HepG2 (cell line): ENCODE results near the gene RMI2. TPM values are rescaled to one million over a fixed set of nuclear protein-coding genes. Genes with fewer than 3 reads are reported as not detected.

Experiments used
- FOXJ3 ChIP-seq: sonication (generic); formaldehyde crosslinking; IDR thresholded peaks from 2 replicates; pipeline ENCODE4 v1.4.0; 2020; ENCODE audit warnings: missing genetic modification reagents, mild to moderate bottlenecking, borderline replicate concordance
- GTF2F1 ChIP-seq: fragments of 150-350 bp; IDR thresholded peaks from 2 replicates; pipeline ENCODE4 v1.6.1; 2014; ENCODE audit warnings: low read length
- HMGA1 ChIP-seq: sonication (generic); formaldehyde crosslinking; conservative IDR thresholded peaks from 2 replicates; pipeline ENCODE4 v1.4.0; 2020; ENCODE audit warnings: missing genetic modification reagents
- HNF4A ChIP-seq: sonication (generic); formaldehyde crosslinking; IDR thresholded peaks from 2 replicates; pipeline ENCODE4 v1.4.0; 2020; ENCODE audit warnings: missing genetic modification reagents
- MIER2 ChIP-seq: IDR thresholded peaks from 2 replicates; pipeline ENCODE4 v1.6.1; 2016; ENCODE audit warnings: missing biosample characterization, missing genetic modification reagents
- NCOR1 ChIP-seq: fragments of 200-600 bp; sonication (generic); IDR thresholded peaks from 2 replicates; pipeline ENCODE4 v1.7.0; 2017; ENCODE audit warnings: antibody characterized with exemption, low read length, borderline replicate concordance
- RFXANK ChIP-seq: IDR thresholded peaks from 2 replicates; pipeline ENCODE4 v1.6.1; 2016
- SATB2 ChIP-seq: sonication (generic); formaldehyde crosslinking; IDR thresholded peaks from 2 replicates; pipeline ENCODE4 v1.5.0; 2020; ENCODE audit warnings: missing genetic modification reagents
- SIX1 ChIP-seq: sonication (generic); formaldehyde crosslinking; IDR thresholded peaks from 2 replicates; pipeline ENCODE4 v1.4.0; 2020; ENCODE audit warnings: missing genetic modification reagents, borderline replicate concordance
- TBP ChIP-seq: sonication (generic); formaldehyde crosslinking; IDR thresholded peaks from 2 replicates; pipeline ENCODE4 v1.5.0; 2020; ENCODE audit warnings: missing genetic modification reagents
- ZHX2 ChIP-seq, 2 experiments: sonication (generic) in 1 of 2; formaldehyde crosslinking in 1 of 2; IDR thresholded peaks; 2 replicates each; pipeline versions ENCODE4 v1.6.1 to v1.9.0; 2014 to 2022; ENCODE audit warnings: antibody characterized with exemption in 1 of 2, borderline replicate concordance in 1 of 2, inconsistent platforms in 1 of 2, low read depth in 1 of 2, missing genetic modification reagents in 1 of 2
- ZNF160 ChIP-seq: sonication (generic); formaldehyde crosslinking; IDR thresholded peaks from 2 replicates; pipeline ENCODE4 v1.8.0; 2022; ENCODE audit warnings: mild to moderate bottlenecking, inconsistent platforms, missing genetic modification reagents
- ZNF232 ChIP-seq: sonication (generic); formaldehyde crosslinking; IDR thresholded peaks from 2 replicates; pipeline ENCODE4 v1.4.0; 2020; ENCODE audit warnings: missing genetic modification reagents, borderline replicate concordance
- ZNF263 ChIP-seq: sonication (generic); formaldehyde crosslinking; IDR thresholded peaks from 2 replicates; pipeline ENCODE4 v1.4.0; 2020; ENCODE audit warnings: missing genetic modification reagents
- ZNF7 ChIP-seq: IDR thresholded peaks from 2 replicates; pipeline ENCODE4 v1.6.1; 2016; ENCODE audit warnings: missing biosample characterization, missing genetic modification reagents
- polyA plus RNA-seq, 8 experiments: library from polyadenylated mRNA; depleted of rRNA in 3 of 8; stranded (reverse) in 7 of 8; unstranded in 1 of 8; fragments of >200 nt; fragmentation: Illumina TruSeq in 4 of 8; extraction: Trizol in 4 of 8; gene quantifications; 2 replicates each; pipeline versions ENCODE4 v1.2.1 to v1.2.3, GENCODE V29; 2011 to 2016; ENCODE audit warnings: low read depth in 4 of 8, missing spikeins in 1 of 8, mixed read lengths in 1 of 8; ENCODE audit not compliant: insufficient read depth in 1 of 8
- total RNA-seq, 5 experiments: library from RNA; depleted of rRNA; stranded (reverse); fragments of >200 nt; fragmentation: Illumina TruSeq; extraction: Trizol; gene quantifications; 2 replicates each; pipeline ENCODE4 v1.2.3, GENCODE V29; 2016; ENCODE audit warnings: low read depth in 1 of 5
- TF ChIP-seq, protein P1 (sequence below): sonication (generic); formaldehyde crosslinking; conservative IDR thresholded peaks from 2 replicates; pipeline ENCODE4 v1.8.1; 2023; ENCODE audit warnings: missing genetic modification reagents
- TF ChIP-seq, protein P2 (sequence below): sonication (generic); formaldehyde crosslinking; IDR thresholded peaks from 2 replicates; pipeline ENCODE4 v1.8.0; 2022; ENCODE audit warnings: missing genetic modification reagents, low read depth, mild to moderate bottlenecking, borderline replicate concordance
- TF ChIP-seq, protein P3 (sequence below): sonication (generic); formaldehyde crosslinking; IDR thresholded peaks from 2 replicates; pipeline ENCODE4 v1.9.0; 2021; ENCODE audit warnings: missing genetic modification reagents, borderline replicate concordance

RMI2 gene
- total and polyA plus RNA-seq, 2 of the 13 experiments (the other 11 are each of a cell fraction or from before 2014, with no cell fraction given), result 24.5 to 55.7 TPM

DNA sequence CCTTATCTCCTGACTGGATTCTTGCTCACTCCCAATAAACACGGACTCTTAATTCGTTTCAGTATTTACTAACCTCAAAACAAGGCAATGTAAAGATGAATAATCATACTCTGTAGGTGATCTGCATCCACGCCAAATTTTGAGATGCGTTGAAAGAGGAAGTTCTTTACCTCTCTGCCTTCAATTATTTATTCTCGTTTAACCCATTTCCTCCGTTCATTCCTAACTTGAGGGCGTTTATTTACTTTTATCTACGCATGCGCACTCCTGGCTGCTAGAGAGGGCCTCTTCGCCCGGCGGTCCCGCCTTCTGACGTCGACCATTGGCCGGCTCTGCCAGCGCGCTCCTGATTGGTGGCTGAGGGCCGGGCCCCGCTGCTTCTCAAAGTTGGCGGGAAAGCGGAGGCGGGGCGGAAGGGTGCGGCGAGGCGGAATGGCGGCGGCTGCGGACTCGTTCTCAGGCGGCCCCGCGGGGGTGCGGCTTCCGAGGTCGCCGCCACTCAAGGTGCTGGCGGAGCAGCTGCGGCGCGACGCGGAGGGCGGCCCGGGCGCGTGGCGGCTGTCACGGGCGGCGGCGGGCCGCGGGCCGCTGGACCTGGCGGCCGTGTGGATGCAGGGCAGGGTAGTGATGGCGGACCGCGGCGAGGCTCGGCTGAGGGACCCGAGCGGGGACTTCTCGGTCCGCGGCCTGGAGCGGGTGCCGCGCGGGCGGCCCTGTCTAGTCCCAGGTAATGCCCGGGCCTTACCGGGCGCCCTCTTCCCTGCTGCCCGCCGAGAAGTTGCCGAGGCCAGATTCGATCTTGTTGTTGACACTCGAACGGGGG is at the start of gene RMI2 (continued):
- no peak for TF ChIP-seq GTF2F1
- peak; percentile 61; the same call in 1 of the 2 replicates for TF ChIP-seq ZNF232 (CRISPR knock-in tag)
- no peak for TF ChIP-seq HNF4A
- TF ChIP-seq SATB2 (CRISPR knock-in tag), result no peak
- TF ChIP-seq, protein P1, sequence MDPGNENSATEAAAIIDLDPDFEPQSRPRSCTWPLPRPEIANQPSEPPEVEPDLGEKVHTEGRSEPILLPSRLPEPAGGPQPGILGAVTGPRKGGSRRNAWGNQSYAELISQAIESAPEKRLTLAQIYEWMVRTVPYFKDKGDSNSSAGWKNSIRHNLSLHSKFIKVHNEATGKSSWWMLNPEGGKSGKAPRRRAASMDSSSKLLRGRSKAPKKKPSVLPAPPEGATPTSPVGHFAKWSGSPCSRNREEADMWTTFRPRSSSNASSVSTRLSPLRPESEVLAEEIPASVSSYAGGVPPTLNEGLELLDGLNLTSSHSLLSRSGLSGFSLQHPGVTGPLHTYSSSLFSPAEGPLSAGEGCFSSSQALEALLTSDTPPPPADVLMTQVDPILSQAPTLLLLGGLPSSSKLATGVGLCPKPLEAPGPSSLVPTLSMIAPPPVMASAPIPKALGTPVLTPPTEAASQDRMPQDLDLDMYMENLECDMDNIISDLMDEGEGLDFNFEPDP (CRISPR knock-in tag), result no peak
- 0 out of 2 replicates have a peak, but pooled peaks have one; percentile 13 for TF ChIP-seq FOXJ3 (CRISPR knock-in tag)
- no peak for TF ChIP-seq TBP (CRISPR knock-in tag)
- TF ChIP-seq MIER2 (CRISPR knock-in tag), result peak; percentile 52; the same call in 1 of the 2 replicates
- TF ChIP-seq NCOR1, result no peak
- TF ChIP-seq, protein P2, sequence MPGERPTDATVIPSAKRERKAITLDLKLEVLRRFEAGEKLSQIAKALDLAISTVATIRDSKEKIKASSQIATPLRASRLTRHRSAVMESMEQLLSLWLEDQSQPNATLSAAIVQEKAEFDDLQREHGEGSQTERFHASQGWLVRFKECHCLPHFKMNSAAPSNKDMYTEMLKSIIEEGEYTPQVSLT (CRISPR knock-in tag), result no peak; the same call in 1 of the 2 replicates
- no peak for TF ChIP-seq ZNF7 (CRISPR knock-in tag)
- TF ChIP-seq SIX1 (CRISPR knock-in tag), result no peak
- TF ChIP-seq ZNF263 (CRISPR knock-in tag), result no peak; the same call in 1 of the 2 replicates
- peak; percentile 72; the same call in 1 of the 2 replicates for TF ChIP-seq HMGA1 (CRISPR knock-in tag)
- TF ChIP-seq, protein P3, sequence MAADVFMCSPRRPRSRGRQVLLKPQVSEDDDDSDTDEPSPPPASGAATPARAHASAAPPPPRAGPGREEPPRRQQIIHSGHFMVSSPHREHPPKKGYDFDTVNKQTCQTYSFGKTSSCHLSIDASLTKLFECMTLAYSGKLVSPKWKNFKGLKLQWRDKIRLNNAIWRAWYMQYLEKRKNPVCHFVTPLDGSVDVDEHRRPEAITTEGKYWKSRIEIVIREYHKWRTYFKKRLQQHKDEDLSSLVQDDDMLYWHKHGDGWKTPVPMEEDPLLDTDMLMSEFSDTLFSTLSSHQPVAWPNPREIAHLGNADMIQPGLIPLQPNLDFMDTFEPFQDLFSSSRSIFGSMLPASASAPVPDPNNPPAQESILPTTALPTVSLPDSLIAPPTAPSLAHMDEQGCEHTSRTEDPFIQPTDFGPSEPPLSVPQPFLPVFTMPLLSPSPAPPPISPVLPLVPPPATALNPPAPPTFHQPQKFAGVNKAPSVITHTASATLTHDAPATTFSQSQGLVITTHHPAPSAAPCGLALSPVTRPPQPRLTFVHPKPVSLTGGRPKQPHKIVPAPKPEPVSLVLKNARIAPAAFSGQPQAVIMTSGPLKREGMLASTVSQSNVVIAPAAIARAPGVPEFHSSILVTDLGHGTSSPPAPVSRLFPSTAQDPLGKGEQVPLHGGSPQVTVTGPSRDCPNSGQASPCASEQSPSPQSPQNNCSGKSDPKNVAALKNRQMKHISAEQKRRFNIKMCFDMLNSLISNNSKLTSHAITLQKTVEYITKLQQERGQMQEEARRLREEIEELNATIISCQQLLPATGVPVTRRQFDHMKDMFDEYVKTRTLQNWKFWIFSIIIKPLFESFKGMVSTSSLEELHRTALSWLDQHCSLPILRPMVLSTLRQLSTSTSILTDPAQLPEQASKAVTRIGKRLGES (CRISPR knock-in tag), result peak; percentile 85; the same call in 1 of the 2 replicates
- TF ChIP-seq RFXANK (CRISPR knock-in tag), result no peak; the same call in 1 of the 2 replicates
- TF ChIP-seq ZNF160 (CRISPR knock-in tag), result peak; percentile 87
- TF ChIP-seq ZHX2 (IDR thresholded peaks at IDR 0.05; ENCODE audit: low read depth), result peak; percentile 41; the same call in 1 of the 2 replicates
- peak; percentile 97 for TF ChIP-seq ZHX2 (CRISPR knock-in tag; IDR thresholded peaks at IDR 0.05; ENCODE audit: borderline replicate concordance)
